HAP-1 (cell line): Measurements from ENCODE around the gene KLK2.

Experiments
- DNase-seq, 2 experiments: peaks; one replicate each; pipeline ENCODE4 v3.0.0-alpha.2; 2016 to 2020; ENCODE audit warnings: low spot score in 2 of 2
- H3K27me3 ChIP-seq: fragments of 250-450 bp; sonication (Bioruptor Pico); 2 replicates; pipeline ENCODE4 v1.5.1; 2020; ENCODE audit warnings: low read depth, mild to moderate bottlenecking, moderate library complexity
- H3K36me3 ChIP-seq: fragments of 250-450 bp; sonication (Bioruptor Pico); replicated peaks from 2 replicates; pipeline ENCODE4 v1.5.1; 2020; ENCODE audit warnings: mild to moderate bottlenecking
- H3K4me1 ChIP-seq: fragments of 250-450 bp; sonication (Bioruptor Pico); 2 replicates; pipeline ENCODE4 v1.5.1; 2020; ENCODE audit warnings: mild to moderate bottlenecking
- H3K4me3 ChIP-seq: fragments of 250-450 bp; sonication (Bioruptor Pico); 2 replicates; pipeline ENCODE4 v1.5.1; 2020; ENCODE audit warnings: mild to moderate bottlenecking, moderate library complexity
- H3K9me3 ChIP-seq: fragments of 250-450 bp; sonication (Bioruptor Pico); 2 replicates; pipeline ENCODE4 v1.5.1; 2020; ENCODE audit warnings: mild to moderate bottlenecking, moderate library complexity
- in situ Hi-C: fragments of 300-500 bp; cut with MboI; formaldehyde crosslinking; loops from 3 replicates; pipeline ENCODE4 v1.14.3; 2020; ENCODE audit warnings: low sequenced_read_pairs, inconsistent platforms, mixed read lengths

KLK2 gene

DNA sequence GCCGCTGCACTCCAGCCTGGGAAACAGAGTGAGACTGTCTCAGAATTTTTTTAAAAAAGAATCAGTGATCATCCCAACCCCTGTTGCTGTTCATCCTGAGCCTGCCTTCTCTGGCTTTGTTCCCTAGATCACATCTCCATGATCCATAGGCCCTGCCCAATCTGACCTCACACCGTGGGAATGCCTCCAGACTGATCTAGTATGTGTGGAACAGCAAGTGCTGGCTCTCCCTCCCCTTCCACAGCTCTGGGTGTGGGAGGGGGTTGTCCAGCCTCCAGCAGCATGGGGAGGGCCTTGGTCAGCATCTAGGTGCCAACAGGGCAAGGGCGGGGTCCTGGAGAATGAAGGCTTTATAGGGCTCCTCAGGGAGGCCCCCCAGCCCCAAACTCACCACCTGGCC lies at the start of gene KLK2:
Gene KLK2, plus strand, starts transcription at position 384 of the 400 bp plus-strand sequence. CDS start 35 bp downstream, outside the sequence.
- no peak within 1 kb of the TSS for H3K4me3 ChIP-seq
- no peak for DNase-seq
- no peaks in the 10 kb centered on the region for H3K4me1 ChIP-seq
- no peaks in the 10 kb centered on the region for H3K36me3 ChIP-seq
- in situ Hi-C loops = no loop called here
- H3K27me3 ChIP-seq = peaks cover 24% of the 10 kb centered on the region
- no peaks in the 10 kb centered on the region for H3K9me3 ChIP-seq

DNA sequence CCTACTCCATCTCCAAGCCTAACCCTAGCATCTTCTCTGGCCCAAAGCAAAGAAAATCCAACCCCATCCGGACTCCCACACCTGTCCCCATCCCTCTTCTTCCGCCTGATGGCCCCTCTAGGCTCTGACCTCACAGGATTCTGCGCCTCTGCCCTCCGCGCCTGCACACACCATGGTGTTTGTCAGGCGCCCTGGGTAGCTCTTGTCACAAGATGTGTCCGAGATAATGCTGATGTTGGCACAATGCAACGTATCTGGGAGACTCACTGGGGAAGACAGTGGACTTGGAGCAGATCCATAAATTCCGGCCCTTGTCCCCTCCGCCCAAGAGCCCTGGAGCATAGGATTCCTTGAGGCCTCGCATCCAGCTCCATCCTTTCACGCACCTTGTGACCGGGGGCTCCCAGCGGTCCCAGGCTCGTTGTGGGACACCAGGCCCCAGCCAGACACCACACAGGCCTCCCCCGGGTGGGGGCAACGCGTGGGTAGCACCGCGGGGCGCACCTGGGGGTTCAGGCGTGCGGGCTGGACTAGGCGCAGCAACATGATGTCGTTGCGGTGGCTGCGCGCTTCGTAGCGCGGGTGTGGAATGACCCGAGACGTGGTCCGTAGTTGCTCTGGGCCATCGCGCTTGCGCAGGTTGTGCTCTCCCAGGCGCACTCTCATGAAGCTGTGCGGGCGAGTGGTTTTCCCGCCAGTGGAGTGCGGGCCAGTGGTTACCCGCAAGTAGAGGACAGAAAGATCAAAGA lies 46.6 kb upstream of the KLK2 start:
- Histone ChIP-seq H3K4me3 (no peak overlapping the region), H3K9me3 (no peaks in the 10 kb centered on the region), H3K27me3 (peaks cover 5% of the 10 kb centered on the region; the same call in 1 of the 2 replicates), H3K4me1 (no peaks in the 10 kb centered on the region), H3K36me3 (no peaks in the 10 kb centered on the region)
- in situ Hi-C loops = no loop called here
- no peak for DNase-seq

DNA sequence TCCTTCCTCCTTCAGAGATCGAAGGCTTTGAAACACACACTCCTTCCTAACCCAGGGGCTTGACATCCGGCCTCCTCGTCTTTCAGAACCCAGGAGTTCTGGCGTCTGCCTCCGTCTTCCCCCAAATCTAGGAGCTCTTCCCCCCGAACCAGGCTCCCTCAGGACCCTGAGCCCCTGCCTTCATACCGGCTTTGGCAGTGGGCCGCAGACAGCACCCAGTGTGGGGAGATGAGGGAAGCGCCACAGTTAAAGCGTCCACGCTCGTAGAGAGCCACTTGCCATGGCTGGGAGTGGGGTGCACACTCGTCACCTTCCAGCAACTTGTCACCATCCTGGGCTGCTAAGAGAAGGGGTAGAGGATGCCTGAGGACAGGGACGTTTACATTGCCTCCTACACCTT lies 45.8 kb upstream of the KLK2 start:
- no peaks in the 10 kb centered on the region for H3K4me1 ChIP-seq
- H3K36me3 ChIP-seq = no peaks in the 10 kb centered on the region
- DNase-seq = no peak
- H3K4me3 ChIP-seq = no peak overlapping the region
- in situ Hi-C loops = no loop called here
- H3K9me3 ChIP-seq = no peaks in the 10 kb centered on the region
- peaks cover 3% of the 10 kb centered on the region; the same call in 1 of the 2 replicates for H3K27me3 ChIP-seq

DNA sequence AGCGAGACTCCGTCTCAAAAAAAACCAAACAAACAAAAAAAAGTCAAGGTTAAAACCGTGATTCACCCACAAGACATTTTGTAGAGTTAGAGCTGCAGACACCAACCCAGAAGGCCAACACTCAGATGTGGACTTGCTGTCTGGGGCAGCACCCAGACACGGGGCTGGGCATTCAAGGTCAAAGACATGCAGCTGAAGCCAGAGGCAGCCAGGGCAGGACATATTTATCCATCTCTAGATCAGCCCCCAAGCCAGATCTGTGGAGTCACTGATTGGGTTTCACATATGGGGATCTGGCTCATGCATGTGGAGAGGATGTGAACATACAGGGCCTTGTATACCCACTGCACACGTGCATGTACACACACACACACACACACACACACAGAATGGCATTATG lies 43.4 kb upstream of the KLK2 start:
- DNase-seq = no peak
- no peaks in the 10 kb centered on the region for H3K4me1 ChIP-seq
- in situ Hi-C loops = no loop called here

DNA sequence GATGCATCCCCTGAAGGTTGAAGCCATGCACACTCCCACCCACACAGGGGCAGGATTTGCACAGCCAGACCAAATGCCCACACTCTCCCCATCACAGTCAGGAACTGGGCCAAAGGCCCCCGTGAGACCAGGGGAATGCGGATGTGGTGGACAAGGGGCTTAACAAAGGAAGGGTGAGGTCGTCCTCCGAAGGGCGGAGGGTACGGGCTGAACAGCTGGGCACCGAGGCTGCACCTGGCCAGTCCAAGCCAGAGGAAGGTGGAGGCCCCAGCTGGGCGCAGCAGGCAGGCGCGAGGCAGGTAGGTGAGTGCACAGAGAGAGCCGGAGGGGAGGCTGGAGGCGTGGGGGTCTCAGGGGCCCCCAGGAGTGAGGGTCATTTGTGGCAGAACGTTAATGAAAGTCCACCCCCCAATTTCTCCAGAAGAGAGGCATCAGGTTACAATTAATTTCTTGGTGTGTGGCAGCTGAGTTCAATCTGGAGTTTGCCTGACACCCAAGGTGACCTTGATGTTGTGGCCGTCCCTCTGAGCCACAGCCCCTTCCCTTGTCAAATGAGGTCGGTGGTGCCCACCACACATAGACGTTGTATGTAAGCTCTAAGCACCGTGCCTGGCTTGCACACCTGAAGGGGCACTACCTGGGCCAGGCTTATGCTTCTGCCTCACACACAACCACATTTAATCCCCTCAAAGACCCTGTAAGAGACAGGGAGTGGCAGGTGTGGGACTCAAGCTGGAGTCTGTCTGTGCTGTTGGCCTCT lies 42.8 kb upstream of the KLK2 start:
- DNase-seq = no peak
- H3K4me3 ChIP-seq = no peak overlapping the region
- no peaks in the 10 kb centered on the region; the same call in 1 of the 2 replicates for H3K4me1 ChIP-seq
- H3K36me3 ChIP-seq = no peaks in the 10 kb centered on the region
- peaks cover 2% of the 10 kb centered on the region; the same call in 1 of the 2 replicates for H3K27me3 ChIP-seq
- in situ Hi-C loops = no loop called here
- no peaks in the 10 kb centered on the region for H3K9me3 ChIP-seq

More for the DNA sequence above, 43.4 kb upstream of the KLK2 start:
- Histone ChIP-seq H3K27me3 (peaks cover 2% of the 10 kb centered on the region; the same call in 1 of the 2 replicates), H3K4me3 (no peak overlapping the region), H3K9me3 (no peaks in the 10 kb centered on the region), H3K36me3 (no peaks in the 10 kb centered on the region)

DNA sequence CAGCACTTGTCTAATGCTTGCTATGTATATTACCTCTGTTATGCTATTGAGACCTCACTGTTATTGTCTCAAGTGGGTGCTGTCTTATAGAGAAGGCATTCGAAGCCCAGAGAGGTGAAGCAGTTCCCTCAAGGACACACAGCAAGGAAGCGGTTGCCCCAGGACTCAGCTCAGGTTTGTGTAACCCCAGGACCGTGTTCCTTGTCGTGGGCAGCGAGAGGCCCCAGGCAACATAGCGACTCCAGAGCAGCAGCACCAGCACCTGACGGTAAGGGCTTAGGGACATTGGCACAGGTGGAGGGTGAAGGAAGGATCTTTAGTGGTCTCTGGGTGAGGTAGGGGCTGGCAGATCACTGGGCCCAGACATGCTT lies 42.2 kb upstream of the KLK2 start:
- Histone ChIP-seq H3K4me3 (no peak overlapping the region), H3K36me3 (no peaks in the 10 kb centered on the region), H3K4me1 (no peaks in the 10 kb centered on the region; the same call in 1 of the 2 replicates), H3K9me3 (no peaks in the 10 kb centered on the region), H3K27me3 (peaks cover 2% of the 10 kb centered on the region; the same call in 1 of the 2 replicates)
- in situ Hi-C loops = no loop called here
- DNase-seq = no peak

DNA sequence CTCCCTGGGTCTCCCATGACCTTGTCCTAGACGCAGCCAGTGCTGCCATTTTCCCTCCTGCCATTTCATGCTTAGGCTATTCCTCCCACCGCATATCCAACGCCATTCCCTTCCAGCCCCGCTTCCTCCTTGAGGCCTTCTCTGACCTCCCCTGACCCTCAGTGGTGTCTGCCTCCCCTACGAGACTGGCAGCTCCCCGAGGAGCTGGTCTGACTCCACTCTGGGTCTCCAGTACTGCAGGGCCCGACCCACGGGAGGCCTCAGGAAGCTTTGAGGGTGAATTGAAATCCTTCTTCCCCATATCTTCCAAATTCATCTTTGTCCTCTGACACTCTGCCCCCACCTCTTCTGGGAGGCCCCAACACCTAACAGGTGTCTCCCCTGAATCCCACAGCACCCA lies 40.6 kb upstream of the KLK2 start:
- Histone ChIP-seq H3K27me3 (no peaks in the 10 kb centered on the region), H3K36me3 (no peaks in the 10 kb centered on the region), H3K4me1 (peaks cover 3% of the 10 kb centered on the region), H3K9me3 (no peaks in the 10 kb centered on the region), H3K4me3 (no peak overlapping the region)
- in situ Hi-C loops = no loop called here
- DNase-seq = no peak

DNA sequence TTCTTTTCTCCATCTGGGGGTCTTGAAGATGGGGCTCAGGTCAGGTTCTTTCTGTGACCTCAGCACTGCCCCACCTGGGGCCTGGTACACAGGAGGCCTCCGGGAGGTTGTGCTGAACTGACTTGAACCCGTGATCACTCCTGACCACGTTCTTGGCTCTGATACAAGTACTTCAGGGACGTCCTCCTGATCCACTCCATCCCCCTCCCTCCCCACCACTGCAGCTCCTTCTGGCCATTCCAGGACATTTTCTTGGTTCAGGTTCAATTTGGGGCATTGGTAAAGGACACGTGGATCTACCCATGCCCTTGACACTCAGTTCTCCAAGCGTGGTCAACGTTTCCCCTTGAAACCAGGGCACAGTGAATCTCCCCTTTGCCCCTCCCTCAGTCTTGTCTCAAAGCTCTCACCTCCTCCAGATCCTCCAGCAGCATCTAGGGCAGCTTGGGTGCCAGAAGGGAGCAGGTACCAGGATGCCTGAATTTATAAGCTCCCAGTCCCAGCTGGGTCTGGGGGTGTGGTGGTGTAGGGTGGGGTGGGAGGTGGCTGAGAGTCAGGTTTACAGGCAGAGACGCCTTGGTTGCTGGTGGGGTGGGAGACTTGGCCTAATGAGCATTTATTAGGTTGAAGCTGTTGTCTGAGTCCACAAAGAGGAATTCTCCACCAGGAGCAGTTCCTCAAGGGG lies 40.0 kb upstream of the KLK2 start, which contains the start of gene KLK15:
Gene KLK15, minus strand, starts transcription at position 458 of the 685 bp plus-strand sequence. CDS start 2,082 bp downstream, outside the sequence.
- Histone ChIP-seq H3K4me3 (no peak within 1 kb of the TSS), H3K36me3 (no peaks in the 10 kb centered on the region), H3K9me3 (no peaks in the 10 kb centered on the region), H3K4me1 (peaks cover 3% of the 10 kb centered on the region), H3K27me3 (no peaks in the 10 kb centered on the region)
- no peak for DNase-seq
- in situ Hi-C loops = no loop called here

DNA sequence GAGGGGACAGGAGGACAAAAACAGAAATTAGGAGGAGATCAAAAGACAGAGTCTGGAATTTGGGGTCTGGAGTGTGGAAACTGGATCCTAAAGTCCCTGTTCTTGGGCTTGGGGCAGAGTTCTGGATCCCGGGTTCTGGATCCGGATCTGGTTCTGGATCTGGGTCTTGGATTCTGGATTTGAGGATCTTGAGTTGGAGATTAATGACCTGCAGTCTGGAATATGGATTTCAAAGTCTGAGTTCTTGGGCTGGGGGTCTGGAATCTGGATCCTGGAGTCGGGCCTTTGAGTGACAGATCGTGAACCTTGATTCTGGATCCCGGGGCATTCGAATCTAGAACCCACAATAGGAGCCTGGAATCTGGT lies 39.5 kb upstream of the KLK2 start:
- in situ Hi-C loops = no loop called here
- DNase-seq = no peak

DNA sequence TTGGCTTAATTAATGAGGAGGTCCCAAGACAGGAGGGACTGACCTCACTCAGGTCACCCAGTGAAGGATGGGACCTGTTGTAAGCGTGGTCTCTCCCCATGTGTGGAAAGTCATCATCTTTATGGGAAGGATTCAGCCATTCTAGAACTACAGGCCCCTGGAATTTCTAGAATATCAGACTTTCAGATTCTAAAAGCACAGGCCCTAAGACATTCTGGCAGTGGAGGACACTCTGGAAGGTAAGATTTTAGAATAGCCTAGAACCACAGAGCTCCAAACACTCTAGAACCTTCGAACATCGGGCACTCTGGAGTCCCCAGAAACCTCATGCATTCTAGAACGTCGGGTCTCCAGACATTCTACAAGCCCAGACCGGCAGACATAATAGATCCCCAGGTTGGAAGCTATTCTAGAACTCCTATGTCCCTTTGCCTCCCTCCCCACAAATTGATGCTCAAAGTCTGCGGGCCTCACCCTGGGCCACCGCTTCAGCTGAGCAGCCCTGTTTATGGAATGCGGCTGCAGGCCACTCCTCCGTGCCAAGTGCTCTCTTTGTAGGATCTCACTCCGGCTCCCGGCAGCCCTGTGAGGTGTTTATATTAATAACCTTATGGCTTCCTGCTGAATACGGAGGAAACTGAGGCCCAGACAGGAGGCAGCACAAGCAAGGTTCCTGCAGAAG lies 38.0 kb upstream of the KLK2 start:
- H3K27me3 ChIP-seq = no peaks in the 10 kb centered on the region
- peak in 1 of 2 experiments; percentile 24 for DNase-seq
- H3K4me1 ChIP-seq = peaks cover 3% of the 10 kb centered on the region
- no peaks in the 10 kb centered on the region for H3K9me3 ChIP-seq
- in situ Hi-C loops = no loop called here
- peak overlapping the region; percentile 50 for H3K4me3 ChIP-seq
- no peaks in the 10 kb centered on the region for H3K36me3 ChIP-seq

More for the DNA sequence above, 39.5 kb upstream of the KLK2 start:
- Histone ChIP-seq H3K4me3 (no peak overlapping the region), H3K4me1 (peaks cover 3% of the 10 kb centered on the region), H3K9me3 (no peaks in the 10 kb centered on the region), H3K27me3 (no peaks in the 10 kb centered on the region), H3K36me3 (no peaks in the 10 kb centered on the region)

DNA sequence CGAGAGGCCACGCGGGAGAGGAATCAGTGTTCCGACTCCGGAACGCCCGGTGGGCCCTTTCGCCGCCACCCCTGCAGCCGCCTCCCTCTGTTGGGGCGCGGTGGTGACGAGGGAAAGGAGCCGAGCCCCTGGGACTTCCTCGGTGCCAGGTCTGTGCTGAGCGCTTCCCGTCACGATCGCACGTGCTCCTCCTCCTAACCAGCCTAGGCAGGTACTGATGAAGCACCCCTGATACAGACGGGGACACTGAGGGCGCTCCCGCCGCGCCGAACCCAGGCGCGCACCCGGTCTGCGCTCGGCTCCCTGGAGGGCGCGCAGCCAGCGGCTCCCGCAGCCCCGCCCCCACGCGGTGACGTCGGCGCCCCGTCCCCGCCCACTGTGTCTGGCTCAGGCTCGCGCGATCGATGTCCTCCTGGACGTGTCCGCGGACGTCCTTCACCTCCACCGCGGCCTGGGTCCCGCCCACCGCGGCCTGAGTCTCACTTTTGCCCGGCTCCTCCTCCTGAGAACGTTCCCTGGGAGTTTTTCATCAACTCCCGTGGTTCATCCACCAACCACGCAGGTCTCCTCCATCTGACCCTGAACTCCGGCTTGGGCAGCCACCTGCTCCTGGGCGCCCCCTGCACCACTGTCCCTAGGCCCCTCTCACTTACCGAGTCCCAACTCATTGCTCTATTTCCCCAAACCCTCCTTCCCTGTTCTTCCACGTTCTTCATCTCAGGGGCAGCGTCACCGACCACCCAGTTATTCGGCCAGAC lies 37.3 kb upstream of the KLK2 start:
- Histone ChIP-seq H3K4me3 (peak overlapping the region; percentile 50), H3K36me3 (no peaks in the 10 kb centered on the region), H3K4me1 (peaks cover 3% of the 10 kb centered on the region), H3K9me3 (no peaks in the 10 kb centered on the region), H3K27me3 (no peaks in the 10 kb centered on the region)
- peak; percentile 61 to 88 for DNase-seq
- in situ Hi-C loops = no loop called here

DNA sequence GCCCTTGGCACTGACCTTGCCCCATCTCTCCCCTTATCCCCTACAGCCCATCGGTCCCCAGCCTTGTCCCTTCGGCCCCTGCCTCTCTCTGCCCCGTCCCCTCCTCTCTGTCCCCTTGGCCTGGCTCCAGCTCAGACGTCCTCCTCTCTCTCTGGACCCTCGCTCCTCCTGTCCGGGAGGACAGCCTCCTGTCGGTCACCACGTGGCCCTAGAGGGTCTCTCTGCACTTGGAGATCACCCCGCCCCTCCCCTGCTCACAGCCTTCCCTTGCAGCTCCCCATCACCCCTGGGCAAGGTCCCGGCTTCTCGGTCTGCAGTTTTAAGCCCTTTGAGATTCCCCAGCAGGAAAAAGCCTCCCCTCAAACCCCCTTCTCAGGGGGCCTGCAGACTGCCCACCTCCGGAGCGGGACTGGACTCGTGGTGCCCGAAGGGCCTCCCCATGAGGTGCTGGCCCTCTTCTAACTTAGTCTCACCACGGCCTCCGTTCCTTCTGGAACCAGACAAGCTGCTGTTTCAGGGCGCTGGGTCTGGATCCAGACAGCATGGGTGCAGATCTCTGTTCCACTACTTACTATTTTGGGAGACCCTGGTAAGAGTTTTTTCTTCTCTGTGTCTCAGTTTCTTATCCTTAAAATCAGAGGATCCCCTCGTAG lies 36.6 kb upstream of the KLK2 start:
- H3K4me3 ChIP-seq = no peak overlapping the region; the same call in 1 of the 2 replicates
- H3K4me1 ChIP-seq = peaks cover 3% of the 10 kb centered on the region
- H3K9me3 ChIP-seq = no peaks in the 10 kb centered on the region
- in situ Hi-C loops = no loop called here
- no peaks in the 10 kb centered on the region for H3K27me3 ChIP-seq
- no peak for DNase-seq
- H3K36me3 ChIP-seq = no peaks in the 10 kb centered on the region
